Fibroblast of mammary gland (primary cell): ENCODE measurements around the gene OR10G3.
"Not testable (repeated sequence)": the region's sequence is repeated elsewhere in the genome, so short reads cannot be mapped to it uniquely, and the experiment has no call there.

Experiments used
- DNase-seq: peaks from one replicate; pipeline ENCODE4 v3.0.0-alpha.2; 2010; ENCODE audit warnings: low read depth
- H3K4me3 ChIP-seq: 2 replicates; pipeline ENCODE4 v1.5.1; 2011; ENCODE audit warnings: low read depth, mild to moderate bottlenecking, low read length, moderate library complexity; ENCODE audit not compliant: control insufficient read depth
- TF ChIP-seq, protein P1 (sequence below): conservative IDR thresholded peaks from 2 replicates; pipeline ENCODE4 v1.5.1; 2011; ENCODE audit warnings: low read depth, low read length, inconsistent platforms; ENCODE audit not compliant: control insufficient read depth, insufficient read depth

OR10G3 gene, protein sequence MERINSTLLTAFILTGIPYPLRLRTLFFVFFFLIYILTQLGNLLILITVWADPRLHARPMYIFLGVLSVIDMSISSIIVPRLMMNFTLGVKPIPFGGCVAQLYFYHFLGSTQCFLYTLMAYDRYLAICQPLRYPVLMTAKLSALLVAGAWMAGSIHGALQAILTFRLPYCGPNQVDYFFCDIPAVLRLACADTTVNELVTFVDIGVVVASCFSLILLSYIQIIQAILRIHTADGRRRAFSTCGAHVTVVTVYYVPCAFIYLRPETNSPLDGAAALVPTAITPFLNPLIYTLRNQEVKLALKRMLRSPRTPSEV

DNA sequence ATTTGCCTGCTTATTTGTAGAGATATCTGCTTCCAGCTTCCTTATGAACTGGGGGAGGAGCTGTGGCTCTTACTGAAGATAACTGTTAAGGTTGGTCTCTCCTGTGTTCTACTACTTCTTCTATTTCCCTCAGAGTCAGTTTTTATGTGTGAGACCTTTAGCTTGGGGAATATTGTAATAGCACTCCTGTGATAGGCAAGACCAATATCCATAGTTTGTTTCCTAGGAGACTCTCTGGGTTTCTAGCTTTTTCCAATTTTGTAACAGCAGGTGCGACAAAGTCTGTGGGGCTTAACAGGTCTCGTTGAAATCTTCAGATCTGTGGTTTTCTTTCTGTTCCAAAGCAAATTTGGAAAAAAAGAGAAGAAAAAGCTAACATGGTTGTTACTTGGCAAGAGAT lies at the start of gene OR10G3:
Gene OR10G3 (minus strand): TSS at position 101 of the 400 bp plus-strand sequence. CDS start 9,332 bp downstream, outside the sequence.
- TF ChIP-seq, protein P1, sequence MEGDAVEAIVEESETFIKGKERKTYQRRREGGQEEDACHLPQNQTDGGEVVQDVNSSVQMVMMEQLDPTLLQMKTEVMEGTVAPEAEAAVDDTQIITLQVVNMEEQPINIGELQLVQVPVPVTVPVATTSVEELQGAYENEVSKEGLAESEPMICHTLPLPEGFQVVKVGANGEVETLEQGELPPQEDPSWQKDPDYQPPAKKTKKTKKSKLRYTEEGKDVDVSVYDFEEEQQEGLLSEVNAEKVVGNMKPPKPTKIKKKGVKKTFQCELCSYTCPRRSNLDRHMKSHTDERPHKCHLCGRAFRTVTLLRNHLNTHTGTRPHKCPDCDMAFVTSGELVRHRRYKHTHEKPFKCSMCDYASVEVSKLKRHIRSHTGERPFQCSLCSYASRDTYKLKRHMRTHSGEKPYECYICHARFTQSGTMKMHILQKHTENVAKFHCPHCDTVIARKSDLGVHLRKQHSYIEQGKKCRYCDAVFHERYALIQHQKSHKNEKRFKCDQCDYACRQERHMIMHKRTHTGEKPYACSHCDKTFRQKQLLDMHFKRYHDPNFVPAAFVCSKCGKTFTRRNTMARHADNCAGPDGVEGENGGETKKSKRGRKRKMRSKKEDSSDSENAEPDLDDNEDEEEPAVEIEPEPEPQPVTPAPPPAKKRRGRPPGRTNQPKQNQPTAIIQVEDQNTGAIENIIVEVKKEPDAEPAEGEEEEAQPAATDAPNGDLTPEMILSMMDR = no peak
- DNase-seq = no peak

DNA sequence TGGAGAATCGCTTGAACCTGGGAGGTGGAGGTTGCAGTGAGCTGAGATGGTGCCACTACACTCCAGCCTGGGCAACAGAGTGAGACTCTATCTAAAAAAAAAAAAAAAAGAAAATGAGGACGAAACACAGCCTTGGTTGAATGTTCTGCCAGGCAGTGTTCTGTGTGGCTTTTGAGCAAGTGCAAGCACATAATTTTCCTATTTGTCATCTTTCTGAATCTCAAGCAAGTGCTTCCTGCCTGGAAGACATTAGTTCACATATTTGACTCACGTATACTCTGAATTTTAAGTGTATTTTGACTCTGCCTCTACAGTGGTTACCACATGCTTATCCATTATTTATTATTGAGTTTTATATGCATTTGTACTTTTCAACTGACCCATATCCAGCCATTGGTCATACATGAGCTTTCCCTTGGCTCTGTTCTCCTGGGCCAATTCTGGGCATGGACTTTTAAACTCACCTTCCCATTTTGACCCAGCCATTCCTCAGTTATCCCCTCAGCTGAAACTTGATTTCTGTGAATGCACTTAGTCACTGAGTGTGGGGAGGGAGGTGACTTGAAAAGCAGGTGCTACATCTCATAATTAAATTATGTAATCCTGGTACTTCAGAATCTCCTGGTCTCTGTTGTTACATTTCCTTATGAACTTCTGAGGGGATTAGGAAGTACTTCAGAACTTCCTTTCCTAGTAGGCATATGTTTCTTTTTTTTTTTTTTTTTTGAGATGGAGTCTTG lies 46.8 kb upstream of the OR10G3 start:
- no peak overlapping the region for H3K4me3 ChIP-seq
- TF ChIP-seq, protein P1 = no peak
- peak; percentile 29 for DNase-seq

More for the DNA sequence above, at the start of gene OR10G3:
- no peak within 1 kb of the TSS for H3K4me3 ChIP-seq

DNA sequence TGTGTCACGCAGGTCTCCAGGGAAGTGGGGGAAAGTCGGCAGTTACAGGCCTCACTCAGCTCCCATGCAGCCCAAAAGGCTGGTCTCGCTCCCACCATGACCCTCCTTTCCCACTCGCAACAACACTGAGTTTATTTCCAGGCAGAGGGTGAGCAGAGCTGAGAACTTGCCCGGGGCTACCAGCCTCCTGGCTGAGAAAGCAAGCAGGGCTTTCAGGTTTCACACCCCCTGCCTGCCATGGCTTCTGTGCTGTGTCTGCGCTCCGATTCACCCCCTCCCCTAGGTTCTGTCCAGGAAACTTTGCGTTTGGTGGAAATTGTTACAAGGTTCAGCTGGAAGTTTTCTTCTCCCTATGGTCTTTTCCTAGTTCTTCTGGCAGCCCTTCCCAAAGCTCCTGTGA lies 37.7 kb upstream of the OR10G3 start:
- TF ChIP-seq, protein P1 = no peak
- no peak overlapping the region for H3K4me3 ChIP-seq
- DNase-seq = no peak

DNA sequence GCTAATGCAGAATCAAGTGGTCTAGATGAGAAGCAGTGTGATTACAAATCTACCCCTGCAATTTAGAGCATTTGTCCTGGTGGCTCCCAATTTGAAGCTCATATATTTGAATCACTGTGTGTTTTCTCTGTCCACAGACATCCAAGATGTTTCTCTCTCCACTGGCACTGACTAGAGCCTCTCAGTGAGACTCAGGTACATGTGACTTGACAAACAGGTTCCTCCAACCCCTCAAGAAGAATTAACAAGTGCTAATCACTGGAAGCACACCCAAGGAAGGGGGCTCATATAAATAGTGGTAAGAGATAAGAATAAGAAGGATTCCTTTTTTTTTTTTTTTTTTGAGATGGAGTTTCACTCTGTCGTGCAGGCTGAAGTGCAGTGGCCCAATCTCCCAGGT lies 34.4 kb upstream of the OR10G3 start:
- DNase-seq = no peak
- TF ChIP-seq, protein P1 = no peak
- H3K4me3 ChIP-seq = no peak overlapping the region

DNA sequence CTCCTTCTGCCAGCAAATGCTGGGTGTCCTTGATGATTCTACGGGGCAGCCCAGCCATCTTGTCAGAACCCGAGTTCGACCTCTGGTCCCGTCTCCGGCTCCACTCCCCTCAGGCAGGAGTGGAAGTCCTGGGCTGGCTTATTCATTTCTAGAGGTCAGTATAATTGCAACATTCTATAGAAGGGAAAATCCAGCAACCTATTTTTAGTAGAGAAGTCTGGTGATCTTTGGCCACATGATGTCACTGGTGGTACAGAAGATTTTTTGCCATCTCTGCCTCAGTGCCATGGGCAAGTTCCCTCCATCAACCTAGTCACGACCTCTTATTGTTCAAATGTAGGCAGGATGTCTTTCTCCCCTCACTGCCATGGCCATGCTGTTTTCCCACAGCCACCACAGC lies 32.4 kb upstream of the OR10G3 start:
- H3K4me3 ChIP-seq = no peak overlapping the region
- DNase-seq = no peak
- TF ChIP-seq, protein P1 = no peak

DNA sequence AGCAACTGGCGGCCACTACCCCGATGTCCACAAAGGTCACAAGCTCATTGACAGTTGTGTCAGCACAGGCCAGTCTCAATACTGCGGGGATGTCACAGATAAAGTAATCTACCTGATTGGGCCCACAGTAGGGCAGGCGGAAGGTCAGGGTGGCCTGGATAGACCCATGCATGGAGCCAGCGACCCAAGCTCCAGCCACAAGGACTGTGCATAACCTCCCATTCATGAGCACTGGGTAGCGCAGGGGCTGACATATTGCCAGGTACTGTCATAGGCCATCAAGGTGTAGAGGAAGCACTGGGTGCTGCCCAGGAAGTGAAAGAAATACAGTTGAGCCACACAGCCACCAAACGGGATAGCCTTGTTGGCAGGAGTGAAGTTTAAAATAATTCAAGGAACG lies 22.3 kb upstream of the OR10G3 start:
- not testable (repeated sequence) for H3K4me3 ChIP-seq, DNase-seq

DNA sequence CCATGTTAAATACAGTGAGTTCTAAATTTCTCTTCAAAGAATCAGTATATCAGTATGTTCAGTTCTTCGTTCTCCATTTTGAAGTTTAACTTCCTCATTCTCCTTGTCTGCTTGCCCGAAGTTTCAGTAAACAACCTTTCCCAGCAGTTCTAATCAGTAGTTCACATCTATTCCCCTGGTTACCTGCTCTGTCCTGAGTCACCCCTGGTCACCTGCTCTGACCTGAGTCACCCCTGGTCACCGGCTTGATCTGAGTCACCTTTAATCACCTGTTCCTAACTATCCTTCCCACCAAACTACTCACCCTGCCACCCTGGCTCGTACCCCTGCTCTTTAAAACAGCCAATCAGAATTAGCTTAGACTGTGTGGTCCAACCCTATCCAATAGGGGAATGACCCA lies 9.4 kb upstream of the OR10G3 start:
- no peak for DNase-seq
- TF ChIP-seq, protein P1 = no peak
- no peak overlapping the region for H3K4me3 ChIP-seq
